GM12878 (cell line): ENCODE data around the gene DIPK1A. TPM values are rescaled to one million over a fixed set of nuclear protein-coding genes. Genes with fewer than 3 reads are reported as not detected.

Experiments
- ATAC-seq: fragments of 200-7000 bp; cut with Tn5 transposase; 3 replicates; pipeline ENCODE4 v1.9.1; 2020; ENCODE audit warnings: mild to moderate bottlenecking, moderate library complexity
- BruUV-seq: library from RNA; stranded (reverse); fragments of 400-500 nt; replicated peaks from 2 replicates; lab custom pipeline; 2021; lab: Mats Ljungman, UMichigan
- CTCF ChIA-PET: fragments of 300-600 bp; sonication (Branson Sonifier 250); formaldehyde crosslinking; extraction: SDS; loops from one replicate; lab custom pipeline; 2021; ENCODE audit warnings: inconsistent platforms; lab: Yijun Ruan, JAX
- POLR2A ChIA-PET: fragments of 350-600 bp; formaldehyde crosslinking; extraction: SDS; loops from one replicate; lab custom pipeline; 2021; ENCODE audit warnings: inconsistent platforms; lab: Charles Lee
- RAD21 ChIA-PET: fragments of 300-600 bp; sonication (Branson Sonifier 250); formaldehyde crosslinking; loops from one replicate; lab custom pipeline; 2023; ENCODE audit warnings: antibody characterized with exemption; ENCODE audit not compliant: unreplicated experiment; lab: Charles Lee
- SMC1A ChIA-PET: fragments of 300-600 bp; sonication (Branson Sonifier 250); formaldehyde crosslinking; loops from one replicate; lab custom pipeline; 2023; ENCODE audit not compliant: unreplicated experiment, uncharacterized antibody; lab: Charles Lee
- DNase-seq: peaks from one replicate; pipeline ENCODE4 v3.0.0-alpha.2; 2011; ENCODE audit warnings: low read depth, low spot score
- FAIRE-seq: peaks from 3 replicates; lab custom pipeline; 2011; peaks lifted over from hg19 to GRCh38; lab: Jason Lieb, UNC
- H2AFZ ChIP-seq: 2 replicates; pipeline ENCODE4 v1.6.0; 2011; ENCODE audit warnings: low read depth, low read length, control low read depth; ENCODE audit not compliant: control insufficient read depth
- H3K27ac ChIP-seq: 2 replicates; pipeline ENCODE4 v1.5.1; 2011; ENCODE audit warnings: control low read depth; ENCODE audit not compliant: control insufficient read depth, insufficient read depth
- H3K27me3 ChIP-seq, 2 experiments: replicated peaks in 1 of 2; 2 replicates each; pipeline versions ENCODE4 v1.6.0 to v1.6.1; 2011; ENCODE audit warnings: low read length in 1 of 2; ENCODE audit not compliant: control insufficient read depth in 2 of 2, insufficient read depth in 2 of 2
- H3K36me3 ChIP-seq, 2 experiments: 2 replicates each; pipeline ENCODE4 v1.5.1; 2011; ENCODE audit warnings: low read length in 1 of 2; ENCODE audit not compliant: control insufficient read depth in 2 of 2, insufficient read depth in 2 of 2
- H3K4me1 ChIP-seq: 2 replicates; pipeline ENCODE4 v1.6.1; 2011; ENCODE audit warnings: mild to moderate bottlenecking, low read length, moderate library complexity, mixed read lengths; ENCODE audit not compliant: control insufficient read depth, insufficient read depth
- H3K4me2 ChIP-seq: 2 replicates; pipeline ENCODE4 v1.6.0; 2011; ENCODE audit warnings: control low read depth; ENCODE audit not compliant: control insufficient read depth, insufficient read depth
- H3K4me3 ChIP-seq: fragments of 200-600 bp; sonication (generic); 2 replicates; pipeline ENCODE4 v1.5.1; 2016
- H3K79me2 ChIP-seq: 2 replicates; pipeline ENCODE4 v1.6.0; 2011; ENCODE audit warnings: low read length; ENCODE audit not compliant: control insufficient read depth, insufficient read depth
- H3K9ac ChIP-seq: 2 replicates; pipeline ENCODE4 v1.8.0; 2011; ENCODE audit warnings: low read length, control low read depth, mixed read lengths; ENCODE audit not compliant: control insufficient read depth, insufficient read depth
- H3K9me3 ChIP-seq: replicated peaks from 3 replicates; pipeline ENCODE4 v1.5.1; 2011; ENCODE audit warnings: mild to moderate bottlenecking, low read length; ENCODE audit not compliant: control insufficient read depth, insufficient read depth
- H4K20me1 ChIP-seq: 2 replicates; pipeline ENCODE4 v1.6.0; 2011; ENCODE audit not compliant: control insufficient read depth, insufficient read depth
- ATF3 ChIP-seq: IDR thresholded peaks from 2 replicates; pipeline ENCODE4 v1.6.1; 2011; ENCODE audit warnings: low read depth, mild to moderate bottlenecking, low read length, moderate library complexity, borderline replicate concordance; ENCODE audit errors: extremely low read depth
- MYB ChIP-seq: fragments of 150-350 bp; IDR thresholded peaks from 2 replicates; pipeline ENCODE4 v1.6.1; 2014; ENCODE audit warnings: mild to moderate bottlenecking, low read depth, low read length, borderline replicate concordance
- SIN3A ChIP-seq: IDR thresholded peaks from 2 replicates; pipeline ENCODE4 v1.6.1; 2012; ENCODE audit warnings: low read depth, low read length, improper control_type of control experiment
- SP1 ChIP-seq: IDR thresholded peaks from one replicate; pipeline ENCODE4 v1.6.1; 2011; ENCODE audit warnings: low read depth, low read length
- WGBS: methylation state at CpG from one replicate; pipeline ENCODE4 v1.1.6; 2016; ENCODE audit warnings: low lambda C conversion rate; ENCODE audit not compliant: insufficient replicate concordance, insufficient coverage; ENCODE audit errors: missing lambda C conversion rate; 5-methylcytosine and 5-hydroxymethylcytosine counted together
- in situ Hi-C: fragments of 300-500 bp; cut with MboI; formaldehyde crosslinking; loops from 9 replicates; pipeline ENCODE4 v1.14.3; 2018; ENCODE audit warnings: mixed read lengths
- intact Hi-C: fragments of 100-400 bp; cut with micrococcal nuclease; formaldehyde crosslinking; loops from one replicate; pipeline ENCODE4 v1.14.2; 2022; ENCODE audit not compliant: unreplicated experiment
- polyA plus RNA-seq, 11 experiments: library from polyadenylated mRNA; depleted of rRNA in 4 of 11; unstranded in 6 of 11; stranded (reverse) in 5 of 11; fragments of >200 nt; fragmentation: Nextera tagmentation in 4 of 11; fragmentation: Illumina TruSeq in 1 of 11; extraction: Ambion mirVana in 4 of 11; extraction: Trizol in 1 of 11; gene quantifications; 1 replicate in 1 of 11; 2 replicates in 10 of 11; pipeline versions ENCODE4 v1.2.1 to v1.2.3, GENCODE V29; 2011 to 2016; ENCODE audit warnings: inconsistent platforms in 2 of 11, missing spikeins in 2 of 11, low read depth in 1 of 11
- total RNA-seq, 4 experiments: library from RNA; depleted of rRNA in 3 of 4; stranded (reverse); fragments of >200 nt in 3 of 4; fragmentation: Illumina TruSeq in 1 of 4; extraction: Trizol in 1 of 4; gene quantifications; 2 replicates each; pipeline versions ENCODE4 v1.2.1 to v1.2.3, GENCODE V29; 2013 to 2021
- TF ChIP-seq, protein P1 (sequence below): fragments of 450-650 bp; IDR thresholded peaks from 2 replicates; pipeline ENCODE4 v1.6.1; 2017; ENCODE audit warnings: low read depth, mild to moderate bottlenecking, moderate library complexity
- TF ChIP-seq, protein P2 (sequence below): fragments of 450-650 bp; IDR thresholded peaks from 2 replicates; pipeline ENCODE4 v1.6.1; 2017; ENCODE audit warnings: mild to moderate bottlenecking, low read depth, inconsistent platforms; ENCODE audit not compliant: poor library complexity, severe bottlenecking
- TF ChIP-seq, protein P3 (sequence below): IDR thresholded peaks from 2 replicates; pipeline ENCODE4 v1.6.1; 2012; ENCODE audit warnings: low read depth, low read length, improper control_type of control experiment
- TF ChIP-seq, protein P4 (sequence below): fragments of 450-650 bp; IDR thresholded peaks from 2 replicates; pipeline ENCODE4 v1.6.1; 2017; ENCODE audit warnings: mild to moderate bottlenecking

DIPK1A gene
- total and polyA plus RNA-seq, 10 of the 15 experiments (the other 5 are each of a cell fraction or from before 2014, with no cell fraction given), result 4.9 to 15.0 (median 9.7) TPM

GRCh38 chr1:92826792-92827191 is 134.5 kb downstream of the DIPK1A start:
- ChIA-PET CTCF (interaction anchor here (0.6 to 2.1 kb wide), 4 partner anchors 8 to 248 kb away, joined by 3 to 8 read pairs (median 4); no protein-coding TSS in a partner anchor), POLR2A (no interaction called here), RAD21 (no interaction called here), SMC1A (no interaction called here)
- H2AFZ ChIP-seq, result no peak overlapping the region
- ATAC-seq (no peak), DNase-seq (no peak), FAIRE-seq (no peak)
- H3K4me1 ChIP-seq, result no peaks in the 10 kb centered on the region
- no peak overlapping the region for H3K9ac ChIP-seq
- no peak for TF ChIP-seq SP1
- TF ChIP-seq ATF3, result no peak
- TF ChIP-seq, protein P1, sequence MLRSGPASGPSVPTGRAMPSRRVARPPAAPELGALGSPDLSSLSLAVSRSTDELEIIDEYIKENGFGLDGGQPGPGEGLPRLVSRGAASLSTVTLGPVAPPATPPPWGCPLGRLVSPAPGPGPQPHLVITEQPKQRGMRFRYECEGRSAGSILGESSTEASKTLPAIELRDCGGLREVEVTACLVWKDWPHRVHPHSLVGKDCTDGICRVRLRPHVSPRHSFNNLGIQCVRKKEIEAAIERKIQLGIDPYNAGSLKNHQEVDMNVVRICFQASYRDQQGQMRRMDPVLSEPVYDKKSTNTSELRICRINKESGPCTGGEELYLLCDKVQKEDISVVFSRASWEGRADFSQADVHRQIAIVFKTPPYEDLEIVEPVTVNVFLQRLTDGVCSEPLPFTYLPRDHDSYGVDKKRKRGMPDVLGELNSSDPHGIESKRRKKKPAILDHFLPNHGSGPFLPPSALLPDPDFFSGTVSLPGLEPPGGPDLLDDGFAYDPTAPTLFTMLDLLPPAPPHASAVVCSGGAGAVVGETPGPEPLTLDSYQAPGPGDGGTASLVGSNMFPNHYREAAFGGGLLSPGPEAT, result no peak
- 52% methylated on average over 5 of the region's 6 CpGs for WGBS
- in situ Hi-C loops, result no loop called here
- no peaks in the 10 kb centered on the region for H4K20me1 ChIP-seq
- no peak overlapping the region for H3K27ac ChIP-seq
- no peak overlapping the region for H3K4me3 ChIP-seq
- no peak overlapping the region for H3K4me2 ChIP-seq
- H3K36me3 ChIP-seq, result no peaks in the 10 kb centered on the region
- no peaks in the 10 kb centered on the region; the same call in 1 of the 2 replicates for H3K79me2 ChIP-seq
- intact Hi-C loops, result no loop called here
- H3K27me3 ChIP-seq, result no peaks in the 10 kb centered on the region
- H3K9me3 ChIP-seq, result no peaks in the 10 kb centered on the region
- no TSS peak for BruUV-seq

GRCh38 chr1:92822879-92823278 is 138.4 kb downstream of the DIPK1A start:
- ATAC-seq (no peak), DNase-seq (no peak), FAIRE-seq (no peak)
- CTCF ChIA-PET, result no interaction called here
- POLR2A ChIA-PET, result no interaction called here
- no peaks in the 10 kb centered on the region for H4K20me1 ChIP-seq
- intact Hi-C loops (no loop called here), in situ Hi-C loops (no loop called here)
- SMC1A ChIA-PET, result no interaction called here
- H3K4me1 ChIP-seq, result no peaks in the 10 kb centered on the region
- no peak overlapping the region for H3K9ac ChIP-seq
- no peaks in the 10 kb centered on the region for H3K9me3 ChIP-seq
- BruUV-seq, result no TSS peak
- no peaks in the 10 kb centered on the region for H3K36me3 ChIP-seq
- H3K27ac ChIP-seq, result no peak overlapping the region
- no peaks in the 10 kb centered on the region for H3K27me3 ChIP-seq
- no peak for TF ChIP-seq MYB
- TF ChIP-seq, protein P2, sequence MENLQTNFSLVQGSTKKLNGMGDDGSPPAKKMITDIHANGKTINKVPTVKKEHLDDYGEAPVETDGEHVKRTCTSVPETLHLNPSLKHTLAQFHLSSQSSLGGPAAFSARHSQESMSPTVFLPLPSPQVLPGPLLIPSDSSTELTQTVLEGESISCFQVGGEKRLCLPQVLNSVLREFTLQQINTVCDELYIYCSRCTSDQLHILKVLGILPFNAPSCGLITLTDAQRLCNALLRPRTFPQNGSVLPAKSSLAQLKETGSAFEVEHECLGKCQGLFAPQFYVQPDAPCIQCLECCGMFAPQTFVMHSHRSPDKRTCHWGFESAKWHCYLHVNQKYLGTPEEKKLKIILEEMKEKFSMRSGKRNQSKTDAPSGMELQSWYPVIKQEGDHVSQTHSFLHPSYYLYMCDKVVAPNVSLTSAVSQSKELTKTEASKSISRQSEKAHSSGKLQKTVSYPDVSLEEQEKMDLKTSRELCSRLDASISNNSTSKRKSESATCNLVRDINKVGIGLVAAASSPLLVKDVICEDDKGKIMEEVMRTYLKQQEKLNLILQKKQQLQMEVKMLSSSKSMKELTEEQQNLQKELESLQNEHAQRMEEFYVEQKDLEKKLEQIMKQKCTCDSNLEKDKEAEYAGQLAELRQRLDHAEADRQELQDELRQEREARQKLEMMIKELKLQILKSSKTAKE, result no peak
- no peak for TF ChIP-seq SIN3A
- TF ChIP-seq, protein P3, sequence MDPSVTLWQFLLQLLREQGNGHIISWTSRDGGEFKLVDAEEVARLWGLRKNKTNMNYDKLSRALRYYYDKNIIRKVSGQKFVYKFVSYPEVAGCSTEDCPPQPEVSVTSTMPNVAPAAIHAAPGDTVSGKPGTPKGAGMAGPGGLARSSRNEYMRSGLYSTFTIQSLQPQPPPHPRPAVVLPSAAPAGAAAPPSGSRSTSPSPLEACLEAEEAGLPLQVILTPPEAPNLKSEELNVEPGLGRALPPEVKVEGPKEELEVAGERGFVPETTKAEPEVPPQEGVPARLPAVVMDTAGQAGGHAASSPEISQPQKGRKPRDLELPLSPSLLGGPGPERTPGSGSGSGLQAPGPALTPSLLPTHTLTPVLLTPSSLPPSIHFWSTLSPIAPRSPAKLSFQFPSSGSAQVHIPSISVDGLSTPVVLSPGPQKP, result no peak
- TF ChIP-seq, protein P4, sequence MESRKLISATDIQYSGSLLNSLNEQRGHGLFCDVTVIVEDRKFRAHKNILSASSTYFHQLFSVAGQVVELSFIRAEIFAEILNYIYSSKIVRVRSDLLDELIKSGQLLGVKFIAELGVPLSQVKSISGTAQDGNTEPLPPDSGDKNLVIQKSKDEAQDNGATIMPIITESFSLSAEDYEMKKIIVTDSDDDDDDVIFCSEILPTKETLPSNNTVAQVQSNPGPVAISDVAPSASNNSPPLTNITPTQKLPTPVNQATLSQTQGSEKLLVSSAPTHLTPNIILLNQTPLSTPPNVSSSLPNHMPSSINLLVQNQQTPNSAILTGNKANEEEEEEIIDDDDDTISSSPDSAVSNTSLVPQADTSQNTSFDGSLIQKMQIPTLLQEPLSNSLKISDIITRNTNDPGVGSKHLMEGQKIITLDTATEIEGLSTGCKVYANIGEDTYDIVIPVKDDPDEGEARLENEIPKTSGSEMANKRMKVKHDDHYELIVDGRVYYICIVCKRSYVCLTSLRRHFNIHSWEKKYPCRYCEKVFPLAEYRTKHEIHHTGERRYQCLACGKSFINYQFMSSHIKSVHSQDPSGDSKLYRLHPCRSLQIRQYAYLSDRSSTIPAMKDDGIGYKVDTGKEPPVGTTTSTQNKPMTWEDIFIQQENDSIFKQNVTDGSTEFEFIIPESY, result no peak
- TF ChIP-seq, all 136 proteins: peak for 0
- H2AFZ ChIP-seq, result no peak overlapping the region
- H3K79me2 ChIP-seq, result no peaks in the 10 kb centered on the region
- WGBS, result 66% methylated on average over 3 of the region's 3 CpGs
- no peak overlapping the region for H3K4me2 ChIP-seq
- RAD21 ChIA-PET, result no interaction called here
- H3K4me3 ChIP-seq, result no peak overlapping the region
